HL-60 (cell line): ENCODE data around the gene PPP1R37.

Source experiments
- CTCF ChIP-seq: IDR thresholded peaks from one replicate; pipeline ENCODE4 v1.5.1; 2011; ENCODE audit warnings: low read length, control low read depth, inconsistent platforms; ENCODE audit not compliant: insufficient read depth
- POLR2AphosphoS5 ChIP-seq: IDR thresholded peaks from 2 replicates; pipeline ENCODE4 v1.6.1; 2012; ENCODE audit warnings: low read depth

GRCh38 chr19:45133661-45134060 is 40.7 kb downstream of the PPP1R37 start:
- no peak for TF ChIP-seq CTCF
- no peak for TF ChIP-seq POLR2AphosphoS5
